ENCODE measurements around the gene GIMAP6. TPM values are rescaled to one million over a fixed set of nuclear protein-coding genes. Genes with fewer than 3 reads are reported as not detected.
"Not testable (repeated sequence)": the region's sequence is repeated elsewhere in the genome, so short reads cannot be mapped to it uniquely, and the experiment has no call there.

Gene GIMAP6
- total RNA-seq, 1 donor from 2014 or later, result 169 TPM

- DNase-seq (ENCODE audit: low read depth in 2 of 2), result no peak
These were observed 47.0 kb downstream of the GIMAP6 start for GRCh38 chr7:150585199-150585598.

GRCh38 chr7:150580638-150581394 is 51.4 kb downstream of the GIMAP6 start:
- no peak for DNase-seq (ENCODE audit: low read depth in 2 of 2)

- not testable (repeated sequence) for DNase-seq (ENCODE audit: low read depth in 2 of 2)
These were observed 52.1 kb downstream of the GIMAP6 start for GRCh38 chr7:150579979-150580637.

Other genes with a start within 250 kb of the GIMAP6 start
- 103 and 157 TPM in 2 replicates for gene GIMAP8, start 181.8 kb downstream of the GIMAP6 start, total RNA-seq
- 64.4 and 108 TPM in 2 replicates for gene GIMAP7, start 117.5 kb downstream of the GIMAP6 start, total RNA-seq
- gene GIMAP4, start 65.0 kb downstream of the GIMAP6 start, total RNA-seq, result 169 and 262 TPM in 2 replicates
- gene GIMAP2, start 53.3 kb upstream of the GIMAP6 start, total RNA-seq, result 34.0 and 37.3 TPM in 2 replicates
- gene GIMAP1, start 84.2 kb upstream of the GIMAP6 start, total RNA-seq, result 13.0 and 24.5 TPM in 2 replicates
- gene GIMAP5, start 105.0 kb upstream of the GIMAP6 start, total RNA-seq, result 255 and 501 TPM in 2 replicates
- not detected in 2 replicates for gene TMEM176B, start 168.0 kb upstream of the GIMAP6 start, total RNA-seq
- not detected in 2 replicates for gene TMEM176A, start 168.4 kb upstream of the GIMAP6 start, total RNA-seq
- gene AOC1, start 220.1 kb upstream of the GIMAP6 start, total RNA-seq, result not detected in 2 replicates